Stimulated activated CD4-positive, alpha-beta T cell treated with anti-CD3 and anti-CD28 coated beads, Interleukin-15, amount 100 ng/mL, for 1 hour (primary cell): ENCODE measurements around the gene SLC16A10.
"Not testable (repeated sequence)": the region's sequence is repeated elsewhere in the genome, so short reads cannot be mapped to it uniquely, and the experiment has no call there.

Source experiments
- DNase-seq, 2 donors: peaks; one replicate each; pipeline ENCODE4 v3.0.0-alpha.2; 2020; ENCODE audit warnings: low read depth in 1 of 2, low spot score in 1 of 2

Gene SLC16A10

GRCh38 chr6:111086685-111087084 lies 618 bp upstream of the SLC16A10 start:
- DNase-seq = no peak

- DNase-seq = peak; percentile 15 to 47
These were observed 766 bp downstream of the SLC16A10 start for GRCh38 chr6:111087871-111088667.

GRCh38 chr6:111088668-111089003 lies 1.3 kb downstream of the SLC16A10 start:
- no peak for DNase-seq

- DNase-seq = no peak
These were observed 3.5 kb downstream of the SLC16A10 start for GRCh38 chr6:111090766-111091165.

- DNase-seq = no peak
These were observed 4.7 kb downstream of the SLC16A10 start for GRCh38 chr6:111091987-111092386.

- DNase-seq = not testable (repeated sequence)
These were observed 8.2 kb downstream of the SLC16A10 start for GRCh38 chr6:111095488-111095887.

GRCh38 chr6:111096246-111096645 lies 8.9 kb downstream of the SLC16A10 start:
- DNase-seq = no peak

- DNase-seq = no peak
These were observed 11.3 kb downstream of the SLC16A10 start for GRCh38 chr6:111098597-111098996.

GRCh38 chr6:111101987-111102386 lies 14.7 kb downstream of the SLC16A10 start:
- no peak for DNase-seq

GRCh38 chr6:111105578-111105977 lies 18.3 kb downstream of the SLC16A10 start:
- no peak for DNase-seq

GRCh38 chr6:111107589-111107988 lies 20.3 kb downstream of the SLC16A10 start:
- DNase-seq = no peak

- no peak for DNase-seq
These were observed 22.7 kb downstream of the SLC16A10 start for GRCh38 chr6:111110036-111110435.

- DNase-seq = no peak
These were observed 26.2 kb downstream of the SLC16A10 start for GRCh38 chr6:111113336-111114086.

- DNase-seq = no peak
These were observed 26.8 kb downstream of the SLC16A10 start for GRCh38 chr6:111114087-111114443.

- DNase-seq = no peak
These were observed 27.2 kb downstream of the SLC16A10 start for GRCh38 chr6:111114482-111114881.

- DNase-seq = no peak
These were observed 31.5 kb downstream of the SLC16A10 start for GRCh38 chr6:111118826-111119225.

GRCh38 chr6:111119571-111120329 lies 32.4 kb downstream of the SLC16A10 start:
- DNase-seq = no peak

- no peak for DNase-seq
These were observed 34.6 kb downstream of the SLC16A10 start for GRCh38 chr6:111121789-111122350.

GRCh38 chr6:111122458-111123286 lies 35.4 kb downstream of the SLC16A10 start:
- DNase-seq = no peak

- DNase-seq = no peak
These were observed 37.1 kb downstream of the SLC16A10 start for GRCh38 chr6:111124406-111124805.

GRCh38 chr6:111129013-111129412 lies 41.7 kb downstream of the SLC16A10 start:
- no peak for DNase-seq
